ENCODE data around the gene ATL3.

The ATL3 gene

DNA sequence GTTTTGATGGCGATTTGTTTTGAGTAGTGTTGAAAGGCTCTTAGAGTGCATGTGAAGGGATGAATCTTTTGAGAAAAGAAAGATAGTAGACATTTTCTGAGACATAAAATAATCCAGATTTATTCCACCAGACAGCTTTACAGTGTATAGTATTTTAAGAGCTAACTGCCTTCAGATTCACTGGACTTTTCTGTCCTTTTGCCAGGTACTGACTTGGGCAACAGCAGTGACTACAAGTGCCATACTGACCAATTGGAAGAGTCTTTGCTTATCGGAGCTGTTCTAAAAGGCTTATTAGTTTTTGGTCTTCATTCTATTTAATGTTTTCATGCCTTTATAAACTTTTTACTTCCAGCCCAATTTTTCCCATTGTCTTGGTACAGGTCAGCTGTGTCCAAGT lies 42.6 kb upstream of the ATL3 start:
- Histone ChIP-seq H3K4me3 (ENCODE audit: severe bottlenecking) (no peak overlapping the region), H3K36me3 (ENCODE audit: low read depth) (0 out of 2 replicates have a peak, but pooled peaks cover 4% of the 10 kb centered on the region), H3K4me1 (ENCODE audit: insufficient read depth, poor library complexity, severe bottlenecking) (no peaks in the 10 kb centered on the region), H3K9me3 (ENCODE audit: severe bottlenecking) (no peaks in the 10 kb centered on the region), H3K27ac (ENCODE audit: poor library complexity, severe bottlenecking) (no peak overlapping the region), H3K27me3 (ENCODE audit: insufficient read depth, poor library complexity, severe bottlenecking) (no peaks in the 10 kb centered on the region)
- DNase-seq (ENCODE audit: low spot score) (no peak), ATAC-seq (ENCODE audit: low read depth) (no peak)
- TF ChIP-seq, protein P1, sequence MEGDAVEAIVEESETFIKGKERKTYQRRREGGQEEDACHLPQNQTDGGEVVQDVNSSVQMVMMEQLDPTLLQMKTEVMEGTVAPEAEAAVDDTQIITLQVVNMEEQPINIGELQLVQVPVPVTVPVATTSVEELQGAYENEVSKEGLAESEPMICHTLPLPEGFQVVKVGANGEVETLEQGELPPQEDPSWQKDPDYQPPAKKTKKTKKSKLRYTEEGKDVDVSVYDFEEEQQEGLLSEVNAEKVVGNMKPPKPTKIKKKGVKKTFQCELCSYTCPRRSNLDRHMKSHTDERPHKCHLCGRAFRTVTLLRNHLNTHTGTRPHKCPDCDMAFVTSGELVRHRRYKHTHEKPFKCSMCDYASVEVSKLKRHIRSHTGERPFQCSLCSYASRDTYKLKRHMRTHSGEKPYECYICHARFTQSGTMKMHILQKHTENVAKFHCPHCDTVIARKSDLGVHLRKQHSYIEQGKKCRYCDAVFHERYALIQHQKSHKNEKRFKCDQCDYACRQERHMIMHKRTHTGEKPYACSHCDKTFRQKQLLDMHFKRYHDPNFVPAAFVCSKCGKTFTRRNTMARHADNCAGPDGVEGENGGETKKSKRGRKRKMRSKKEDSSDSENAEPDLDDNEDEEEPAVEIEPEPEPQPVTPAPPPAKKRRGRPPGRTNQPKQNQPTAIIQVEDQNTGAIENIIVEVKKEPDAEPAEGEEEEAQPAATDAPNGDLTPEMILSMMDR (IDR thresholded peaks at IDR 0.05; ENCODE audit: poor library complexity, severe bottlenecking) = no peak

DNA sequence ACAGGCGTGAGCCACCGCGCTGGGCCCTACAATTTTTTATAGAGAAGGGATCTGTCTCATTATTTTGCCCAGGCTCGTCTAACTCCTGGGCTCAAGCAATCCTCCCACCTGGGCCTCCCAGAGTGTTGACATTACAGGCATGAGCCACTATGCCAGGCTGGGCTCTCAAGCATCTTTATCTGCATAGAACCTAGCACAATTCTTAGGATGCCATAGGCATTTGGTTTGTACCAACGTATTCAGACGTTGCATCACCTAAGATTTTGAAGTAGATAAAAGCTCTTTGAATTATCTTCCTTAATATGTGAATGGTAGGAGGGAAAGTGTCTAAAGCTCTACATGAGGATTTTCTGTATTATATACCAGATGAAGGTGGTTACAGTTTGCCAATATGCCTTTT lies 40.7 kb upstream of the ATL3 start:
- DNase-seq (ENCODE audit: low spot score) = no peak
- TF ChIP-seq, protein P1 (IDR thresholded peaks at IDR 0.05; ENCODE audit: poor library complexity, severe bottlenecking) = no peak
- Histone ChIP-seq H3K36me3 (ENCODE audit: low read depth) (0 out of 2 replicates have a peak, but pooled peaks cover 4% of the 10 kb centered on the region), H3K4me3 (ENCODE audit: severe bottlenecking) (no peak overlapping the region), H3K9me3 (ENCODE audit: severe bottlenecking) (no peaks in the 10 kb centered on the region), H3K27ac (ENCODE audit: poor library complexity, severe bottlenecking) (no peak overlapping the region), H3K27me3 (ENCODE audit: insufficient read depth, poor library complexity, severe bottlenecking) (no peaks in the 10 kb centered on the region), H3K4me1 (ENCODE audit: insufficient read depth, poor library complexity, severe bottlenecking) (no peaks in the 10 kb centered on the region)
- no peak for ATAC-seq (ENCODE audit: low read depth)

DNA sequence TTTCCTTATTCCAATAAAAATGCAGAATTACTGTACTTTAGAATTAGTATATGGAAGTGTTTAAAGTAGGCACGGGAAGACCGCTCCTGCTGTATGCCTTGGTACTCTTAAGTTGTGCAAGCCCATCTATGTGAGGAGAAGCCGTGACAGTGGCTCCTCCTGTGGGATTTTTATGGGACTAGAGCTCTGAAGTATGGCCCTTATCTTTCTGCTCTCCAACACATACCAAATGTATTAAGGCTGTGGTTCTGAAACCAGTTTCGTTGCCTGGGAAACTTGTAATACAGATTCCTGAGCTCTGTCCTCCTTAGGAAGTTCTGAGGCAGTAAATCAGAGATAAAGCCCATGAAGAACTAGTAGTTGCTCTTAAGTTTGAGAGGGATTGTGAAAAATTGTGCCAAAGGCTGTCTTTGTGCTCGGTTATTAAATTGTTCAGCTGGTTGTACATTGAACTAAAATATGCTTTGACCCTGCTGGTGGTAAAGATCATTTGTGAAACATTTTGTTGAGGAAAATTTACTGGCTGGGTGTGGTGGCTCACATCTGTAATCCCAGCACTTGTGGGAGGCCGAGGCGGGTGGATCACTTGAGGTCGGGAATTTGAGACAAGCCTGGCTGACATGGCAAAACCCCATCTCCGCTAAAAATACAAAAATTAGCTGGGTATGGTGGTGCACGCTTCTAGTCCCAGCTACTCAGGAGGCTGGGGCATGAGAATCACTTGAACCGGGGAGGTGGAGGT lies 39.5 kb upstream of the ATL3 start:
- no peak for DNase-seq (ENCODE audit: low spot score)
- H3K27ac ChIP-seq (ENCODE audit: poor library complexity, severe bottlenecking) = no peak overlapping the region

DNA sequence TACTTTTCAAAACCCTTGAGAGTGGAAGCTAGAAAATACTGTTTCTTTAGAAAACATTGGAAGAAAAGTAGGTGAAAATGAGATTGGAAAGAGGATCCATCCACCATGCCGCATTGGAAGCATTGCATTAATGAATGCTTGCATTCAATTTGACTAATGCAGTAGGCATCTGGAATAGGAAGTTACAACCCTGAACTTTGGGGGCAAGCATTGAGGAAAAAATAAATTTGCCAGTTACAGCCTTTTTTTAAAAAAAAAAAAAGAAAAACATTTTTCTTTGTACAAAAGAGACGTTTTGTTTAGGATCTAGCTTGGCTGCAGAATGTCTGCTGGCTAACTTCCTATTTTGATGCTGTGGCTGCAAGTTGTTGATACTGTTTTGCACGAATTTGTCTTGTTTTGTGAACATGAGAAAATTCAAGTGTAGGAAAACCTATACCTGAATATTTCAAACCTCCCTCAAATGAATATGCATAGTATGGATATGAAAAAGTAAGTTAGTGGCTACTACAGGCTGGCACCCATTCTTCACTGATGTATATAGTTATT lies 38.2 kb upstream of the ATL3 start:
- H3K9me3 ChIP-seq (ENCODE audit: severe bottlenecking) = no peaks in the 10 kb centered on the region
- TF ChIP-seq, protein P1 (IDR thresholded peaks at IDR 0.05; ENCODE audit: poor library complexity, severe bottlenecking) = no peak
- H3K36me3 ChIP-seq (ENCODE audit: low read depth) = peaks cover 11% of the 10 kb centered on the region; the same call in 1 of the 2 replicates
- H3K27me3 ChIP-seq (ENCODE audit: insufficient read depth, poor library complexity, severe bottlenecking) = no peaks in the 10 kb centered on the region
- no peak for ATAC-seq (ENCODE audit: low read depth)
- H3K4me1 ChIP-seq (ENCODE audit: insufficient read depth, poor library complexity, severe bottlenecking) = no peaks in the 10 kb centered on the region
- no peak overlapping the region for H3K27ac ChIP-seq (ENCODE audit: poor library complexity, severe bottlenecking)
- no peak overlapping the region for H3K4me3 ChIP-seq (ENCODE audit: severe bottlenecking)
- no peak for DNase-seq (ENCODE audit: low spot score)

More for the DNA sequence above, 39.5 kb upstream of the ATL3 start:
- Histone ChIP-seq H3K4me3 (ENCODE audit: severe bottlenecking) (no peak overlapping the region), H3K27me3 (ENCODE audit: insufficient read depth, poor library complexity, severe bottlenecking) (no peaks in the 10 kb centered on the region), H3K36me3 (ENCODE audit: low read depth) (peaks cover 11% of the 10 kb centered on the region; the same call in 1 of the 2 replicates), H3K9me3 (ENCODE audit: severe bottlenecking) (no peaks in the 10 kb centered on the region), H3K4me1 (ENCODE audit: insufficient read depth, poor library complexity, severe bottlenecking) (no peaks in the 10 kb centered on the region)
- no peak for ATAC-seq (ENCODE audit: low read depth)
- TF ChIP-seq, protein P1 (IDR thresholded peaks at IDR 0.05; ENCODE audit: poor library complexity, severe bottlenecking) = no peak

DNA sequence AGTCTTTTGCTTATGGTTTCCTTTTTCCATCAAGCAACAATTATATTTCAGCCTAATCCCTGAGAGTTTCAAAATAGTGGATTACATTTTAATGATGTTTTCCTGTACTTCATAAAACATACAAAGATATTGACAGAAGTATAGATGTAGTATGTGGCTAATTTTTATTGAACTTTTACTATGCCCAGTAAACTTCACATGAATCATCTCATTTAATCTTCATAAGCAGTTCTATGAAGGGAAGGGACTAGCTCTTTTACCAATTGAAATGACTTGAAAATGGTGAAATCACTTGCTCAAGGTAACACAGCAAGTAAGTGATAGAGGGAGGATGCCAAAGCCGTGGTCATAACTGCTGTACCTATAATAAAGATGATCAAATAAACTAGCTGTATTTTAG lies 37.6 kb upstream of the ATL3 start:
- no peaks in the 10 kb centered on the region for H3K9me3 ChIP-seq (ENCODE audit: severe bottlenecking)
- ATAC-seq (ENCODE audit: low read depth) (no peak), DNase-seq (ENCODE audit: low spot score) (no peak)
- H3K36me3 ChIP-seq (ENCODE audit: low read depth) = peaks cover 11% of the 10 kb centered on the region; the same call in 1 of the 2 replicates
- no peak overlapping the region for H3K27ac ChIP-seq (ENCODE audit: poor library complexity, severe bottlenecking)
- no peak overlapping the region for H3K4me3 ChIP-seq (ENCODE audit: severe bottlenecking)
- H3K4me1 ChIP-seq (ENCODE audit: insufficient read depth, poor library complexity, severe bottlenecking) = no peaks in the 10 kb centered on the region
- no peaks in the 10 kb centered on the region for H3K27me3 ChIP-seq (ENCODE audit: insufficient read depth, poor library complexity, severe bottlenecking)
- TF ChIP-seq, protein P1 (IDR thresholded peaks at IDR 0.05; ENCODE audit: poor library complexity, severe bottlenecking) = no peak
